ENCODE measurements around the gene GDE1. TPM values are rescaled to one million over a fixed set of nuclear protein-coding genes. Genes with fewer than 3 reads are reported as not detected.

GDE1 gene
- total RNA-seq, 1 experiment from 2014 or later: 48.6 TPM

DNA sequence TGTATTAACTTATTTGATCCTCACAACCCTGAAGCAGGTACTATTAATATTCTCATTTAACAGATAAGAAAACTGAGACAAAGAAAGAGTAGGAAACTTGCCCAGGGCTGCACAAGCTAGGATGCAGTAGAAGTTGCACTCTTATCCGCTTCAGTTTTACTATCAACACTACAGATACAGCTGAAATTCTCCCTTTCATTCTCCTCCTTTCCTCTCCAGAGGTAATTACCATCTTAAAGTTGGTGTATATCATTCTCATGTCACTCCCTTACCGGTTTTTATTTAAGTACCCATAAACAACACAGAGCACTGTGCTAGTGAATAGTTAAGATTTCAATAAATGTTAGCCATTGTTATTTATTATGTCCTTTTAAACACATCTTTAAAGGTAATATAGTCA, 3.5 kb downstream of the GDE1 start:
- H3K4me2 ChIP-seq (ENCODE audit: insufficient read depth, insufficient read length, low read length): no peak overlapping the region
- H3K4ac ChIP-seq (ENCODE audit: low read depth, low read length): no peak overlapping the region
- H3K23ac ChIP-seq (ENCODE audit: insufficient read length, low read depth, low read length): no peak overlapping the region
- no peaks in the 10 kb centered on the region for H3K79me1 ChIP-seq (ENCODE audit: insufficient read depth, low read depth, low read length, poor library complexity, severe bottlenecking)
- TF ChIP-seq, protein P1, sequence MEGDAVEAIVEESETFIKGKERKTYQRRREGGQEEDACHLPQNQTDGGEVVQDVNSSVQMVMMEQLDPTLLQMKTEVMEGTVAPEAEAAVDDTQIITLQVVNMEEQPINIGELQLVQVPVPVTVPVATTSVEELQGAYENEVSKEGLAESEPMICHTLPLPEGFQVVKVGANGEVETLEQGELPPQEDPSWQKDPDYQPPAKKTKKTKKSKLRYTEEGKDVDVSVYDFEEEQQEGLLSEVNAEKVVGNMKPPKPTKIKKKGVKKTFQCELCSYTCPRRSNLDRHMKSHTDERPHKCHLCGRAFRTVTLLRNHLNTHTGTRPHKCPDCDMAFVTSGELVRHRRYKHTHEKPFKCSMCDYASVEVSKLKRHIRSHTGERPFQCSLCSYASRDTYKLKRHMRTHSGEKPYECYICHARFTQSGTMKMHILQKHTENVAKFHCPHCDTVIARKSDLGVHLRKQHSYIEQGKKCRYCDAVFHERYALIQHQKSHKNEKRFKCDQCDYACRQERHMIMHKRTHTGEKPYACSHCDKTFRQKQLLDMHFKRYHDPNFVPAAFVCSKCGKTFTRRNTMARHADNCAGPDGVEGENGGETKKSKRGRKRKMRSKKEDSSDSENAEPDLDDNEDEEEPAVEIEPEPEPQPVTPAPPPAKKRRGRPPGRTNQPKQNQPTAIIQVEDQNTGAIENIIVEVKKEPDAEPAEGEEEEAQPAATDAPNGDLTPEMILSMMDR (conservative IDR thresholded peaks at IDR 0.05): no peak
- H3K79me2 ChIP-seq (ENCODE audit: insufficient read depth, low read length): peaks cover 5% of the 10 kb centered on the region; the same call in 1 of the 2 replicates
- no peak overlapping the region for H4K8ac ChIP-seq (replicated peaks; ENCODE audit: insufficient read length, low read depth, low read length)
- Mint-ChIP-seq H3K36me3 (ENCODE audit: insufficient read depth in 1 of 3, low read depth in 3 of 3) (peaks cover 22 to 43% (median 36%) of the 10 kb centered on the region in 3 experiments), H3K27me3 (ENCODE audit: low read depth) (no peaks in the 10 kb centered on the region), H3K4me1 (peaks cover 30 to 31% of the 10 kb centered on the region in 2 experiments), H3K9me3 (no peaks in the 10 kb centered on the region), H3K27ac (no peak overlapping the region), H3K4me3 (no peak overlapping the region)
- no peak overlapping the region for H3K56ac ChIP-seq (ENCODE audit: insufficient read length, low read depth, low read length)
- H2BK12ac ChIP-seq (ENCODE audit: insufficient read length, low read depth, low read length): no peak overlapping the region
- no peak overlapping the region for H2BK20ac ChIP-seq (ENCODE audit: low read depth, low read length, poor library complexity, severe bottlenecking)
- H2AFZ ChIP-seq (ENCODE audit: low read length): no peak overlapping the region
- no peak overlapping the region for H3K9ac ChIP-seq (ENCODE audit: extremely low read depth, insufficient read length, low read length)
- no peak overlapping the region for H2BK120ac ChIP-seq (ENCODE audit: low read depth, low read length, poor library complexity, severe bottlenecking)
- no peak for DNase-seq
- no peak overlapping the region for H3K18ac ChIP-seq (ENCODE audit: insufficient read length, low read depth, low read length)
- no peaks in the 10 kb centered on the region for H4K20me1 ChIP-seq (ENCODE audit: control insufficient read depth, insufficient read depth, insufficient read length)
- no CpG with 5 or more reads among the region's 2 CpGs for WGBS (ENCODE audit: extremely low coverage, insufficient read length, low lambda C conversion rate)
- no peak overlapping the region for H2AK5ac ChIP-seq (ENCODE audit: insufficient read length, low read length)
- H2BK5ac ChIP-seq (ENCODE audit: insufficient read length, low read length): no peak overlapping the region
- no peak overlapping the region for H3K27ac ChIP-seq (ENCODE audit: insufficient read length, low read depth, low read length)
- H3K14ac ChIP-seq (ENCODE audit: insufficient read depth, low read length): no peak overlapping the region
- no peak overlapping the region for H3T11ph ChIP-seq (ENCODE audit: low read length)
- H2BK15ac ChIP-seq (ENCODE audit: low read depth, low read length): no peak overlapping the region
- H3K27me3 ChIP-seq (ENCODE audit: insufficient read depth, low read length): no peaks in the 10 kb centered on the region
- no peak overlapping the region for H4K91ac ChIP-seq (ENCODE audit: insufficient read length, low read depth, low read length)
- no peak overlapping the region for H4K5ac ChIP-seq (ENCODE audit: insufficient read length, low read depth, low read length)
- peaks cover 8% of the 10 kb centered on the region for H3K23me2 ChIP-seq (ENCODE audit: insufficient read length, low read depth, low read length, poor library complexity, severe bottlenecking)
- H3K4me1 ChIP-seq (ENCODE audit: insufficient read depth, low read length): 0 out of 2 replicates have a peak, but pooled peaks cover 3% of the 10 kb centered on the region
- no peaks in the 10 kb centered on the region for H3K9me3 ChIP-seq (ENCODE audit: control insufficient read depth, low read depth, low read length)
